ENCODE results near the gene CLDN14.

- TF ChIP-seq CTCF (IDR thresholded peaks at IDR 0.05) (no peak), EZH2 (IDR thresholded peaks at IDR 0.05; ENCODE audit: borderline replicate concordance, insufficient read depth, low read depth, low read length, poor library complexity, severe bottlenecking) (no peak)
Measured at GRCh38 chr21:36480618-36481017, 696 bp upstream of the CLDN14 start.
